Hepatocyte (in vitro differentiated cells): ENCODE data around the gene CNIH2.

Experiments
- EZH2 ChIP-seq: fragments of 200-600 bp; sonication (generic); IDR thresholded peaks from 2 replicates; pipeline ENCODE4 v1.6.1; 2016; ENCODE audit warnings: antibody characterized with exemption, mild to moderate bottlenecking, borderline replicate concordance
- EZH2phosphoT487 ChIP-seq: fragments of 200-600 bp; sonication (generic); IDR thresholded peaks from one replicate; pipeline ENCODE4 v1.6.1; 2018; ENCODE audit warnings: antibody characterized with exemption, mild to moderate bottlenecking, low read depth, moderate library complexity; ENCODE audit not compliant: unreplicated experiment, severe bottlenecking

DNA sequence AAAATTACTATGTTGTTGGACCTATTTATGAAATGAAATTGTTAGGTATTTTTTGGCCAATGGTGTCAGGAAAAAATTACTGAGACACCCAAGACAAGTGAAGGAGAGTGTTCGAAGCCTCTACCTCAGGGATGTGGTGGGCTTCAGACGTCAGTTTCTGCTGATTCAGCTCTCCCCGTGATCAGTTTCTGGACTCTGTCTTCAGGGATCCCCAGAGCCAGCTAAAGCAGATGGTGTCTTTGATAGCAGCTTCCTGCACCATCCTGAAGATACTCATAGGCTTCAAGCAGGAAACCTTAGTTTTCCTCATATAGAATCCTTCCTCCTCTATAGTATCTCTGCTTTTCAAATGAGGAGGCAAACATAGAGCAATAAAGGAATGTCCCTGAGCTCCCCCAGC is 31.5 kb downstream of the CNIH2 start:
- no peak for TF ChIP-seq EZH2
- no peak for TF ChIP-seq EZH2phosphoT487
